22Rv1 (cell line): ENCODE measurements around the gene SERPINE3.

Experiments used
- CTCF ChIP-seq: fragments of 450-650 bp; IDR thresholded peaks from 2 replicates; pipeline ENCODE4 v1.5.1; 2017; ENCODE audit warnings: mild to moderate bottlenecking
- ZFX ChIP-seq: fragments of 450-650 bp; IDR thresholded peaks from 2 replicates; pipeline ENCODE4 v1.6.1; 2017; ENCODE audit warnings: antibody characterized with exemption, borderline replicate concordance

GRCh38 chr13:51311957-51312520 lies 27.5 kb upstream of the SERPINE3 start:
- no peak for TF ChIP-seq CTCF
- no peak for TF ChIP-seq ZFX
